GM19351 (cell line): Measurements from ENCODE around the gene MARF1.

Source experiments
- ATAC-seq: cut with Tn5 transposase; IDR thresholded peaks from one replicate; pipeline ENCODE4 v1.9.1; 2021; ENCODE audit warnings: mild to moderate bottlenecking, moderate library complexity; ENCODE audit not compliant: unreplicated experiment

Gene MARF1

GRCh38 chr16:15601212-15601879 lies 41.6 kb downstream of the MARF1 start:
- no peak for ATAC-seq

GRCh38 chr16:15599303-15600070 lies 43.5 kb downstream of the MARF1 start:
- ATAC-seq: no peak

GRCh38 chr16:15598648-15599190 lies 44.2 kb downstream of the MARF1 start:
- ATAC-seq: no peak

- no peak for ATAC-seq
Observed at GRCh38 chr16:15597822-15598647, 44.9 kb downstream of the MARF1 start.

- no peak for ATAC-seq
Observed at GRCh38 chr16:15597135-15597534, 45.8 kb downstream of the MARF1 start.

GRCh38 chr16:15594711-15595320 lies 48.1 kb downstream of the MARF1 start:
- no peak for ATAC-seq

- ATAC-seq: no peak
Observed at GRCh38 chr16:15593235-15593634, 49.7 kb downstream of the MARF1 start.

GRCh38 chr16:15592324-15592723 lies 50.6 kb downstream of the MARF1 start:
- ATAC-seq: no peak

- ATAC-seq: no peak
Observed at GRCh38 chr16:15587152-15587825, 55.7 kb downstream of the MARF1 start.

GRCh38 chr16:15586716-15587115 lies 56.2 kb downstream of the MARF1 start:
- no peak for ATAC-seq

GRCh38 chr16:15585956-15586355 lies 57.0 kb downstream of the MARF1 start:
- ATAC-seq: no peak

- ATAC-seq: no peak
Observed at GRCh38 chr16:15583526-15583925, 59.4 kb downstream of the MARF1 start.

GRCh38 chr16:15581127-15581815 lies 61.7 kb downstream of the MARF1 start:
- no peak for ATAC-seq

- ATAC-seq: no peak
Observed at GRCh38 chr16:15578824-15579223, 64.1 kb downstream of the MARF1 start.

- ATAC-seq: no peak
Observed at GRCh38 chr16:15576960-15577958, 65.7 kb downstream of the MARF1 start.

GRCh38 chr16:15575293-15576049 lies 67.5 kb downstream of the MARF1 start:
- ATAC-seq: no peak

- ATAC-seq: no peak
Observed at GRCh38 chr16:15574614-15574948, 68.4 kb downstream of the MARF1 start.
